GF-D8 (cell line): Measurements from ENCODE around the gene FOXB2.

ENCODE experiments used
- DNase-seq: peaks from one replicate; lab custom pipeline; 2025; lab: John Stamatoyannopoulos, UW

FOXB2 gene

GRCh38 chr9:77063645-77064285 lies 44.3 kb downstream of the FOXB2 start:
- DNase-seq: no peak

GRCh38 chr9:77066388-77066787 lies 46.9 kb downstream of the FOXB2 start:
- no peak for DNase-seq
